G401.6 (cell line): Measurements from ENCODE around the gene TMEM184A.

Experiments used
- FAIRE-seq: peaks from 2 replicates; lab custom pipeline; 2012; peaks lifted over from hg19 to GRCh38; lab: Jason Lieb, UNC

TMEM184A gene

DNA sequence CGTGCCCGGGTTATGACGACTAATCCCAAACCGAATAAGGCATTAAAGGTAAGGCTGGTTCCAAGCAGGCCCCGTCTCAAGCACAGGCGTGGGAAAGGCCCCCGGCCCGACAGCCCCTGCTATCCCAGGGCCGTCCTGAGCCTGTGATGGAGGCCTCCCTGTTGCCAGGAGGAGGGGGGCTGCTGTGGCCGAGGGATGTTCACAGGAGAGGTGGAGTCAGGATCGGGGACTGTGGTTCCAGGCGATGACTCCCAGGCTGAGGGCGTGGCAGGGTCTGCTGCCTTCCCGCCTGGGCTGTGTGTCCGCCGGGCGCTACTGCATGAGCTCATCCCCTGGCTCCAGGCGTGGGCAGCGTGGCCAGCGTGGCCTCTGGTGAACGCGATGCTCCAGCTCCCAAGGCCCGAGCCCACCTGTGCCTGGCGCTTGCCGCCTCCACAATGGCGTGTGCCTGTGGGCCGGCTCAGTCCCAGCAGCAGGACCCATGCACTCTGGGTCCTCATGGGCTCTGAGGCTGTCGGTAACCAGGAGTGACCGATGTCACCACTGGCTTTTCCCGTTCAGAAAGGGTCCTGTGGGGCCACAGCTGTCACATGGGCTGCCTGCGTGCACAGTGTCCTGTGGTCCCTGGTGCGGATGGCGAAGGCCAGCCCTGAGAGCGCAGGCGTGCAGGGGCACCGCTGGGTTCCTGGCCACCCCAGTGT lies 16.7 kb downstream of the TMEM184A start:
- no peak for FAIRE-seq

DNA sequence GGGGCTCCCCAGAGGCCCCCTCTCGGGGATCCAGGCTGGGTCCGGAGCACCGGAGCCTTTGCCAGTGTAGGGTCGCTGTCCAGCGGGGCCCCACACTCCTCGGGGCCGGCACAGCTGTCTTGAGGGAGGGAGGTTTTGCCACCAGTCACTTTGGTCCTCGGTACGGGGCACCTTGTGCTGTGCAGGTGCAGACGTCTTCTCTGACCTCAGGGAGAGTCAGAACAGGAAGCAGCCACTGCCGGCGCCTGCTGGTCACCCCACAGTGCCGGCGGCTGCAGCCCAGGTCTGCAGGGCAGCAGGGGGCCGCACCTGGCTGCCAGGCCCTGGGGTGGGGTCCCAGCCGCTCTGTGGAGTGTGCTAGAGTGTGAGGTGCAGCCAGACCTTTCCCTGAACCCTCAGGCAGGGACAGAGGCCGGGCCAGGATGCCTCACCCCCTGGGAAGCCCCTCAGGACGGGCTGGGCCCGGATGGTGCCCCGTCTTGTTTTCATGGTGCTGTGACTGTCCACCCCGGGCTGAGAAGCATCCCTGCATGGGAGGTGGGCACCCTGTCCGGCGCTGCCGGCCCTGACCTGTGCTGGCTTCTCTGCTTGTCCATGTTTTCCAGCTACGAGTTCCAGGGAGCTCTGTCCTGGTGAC lies 17.3 kb downstream of the TMEM184A start:
- FAIRE-seq: no peak

DNA sequence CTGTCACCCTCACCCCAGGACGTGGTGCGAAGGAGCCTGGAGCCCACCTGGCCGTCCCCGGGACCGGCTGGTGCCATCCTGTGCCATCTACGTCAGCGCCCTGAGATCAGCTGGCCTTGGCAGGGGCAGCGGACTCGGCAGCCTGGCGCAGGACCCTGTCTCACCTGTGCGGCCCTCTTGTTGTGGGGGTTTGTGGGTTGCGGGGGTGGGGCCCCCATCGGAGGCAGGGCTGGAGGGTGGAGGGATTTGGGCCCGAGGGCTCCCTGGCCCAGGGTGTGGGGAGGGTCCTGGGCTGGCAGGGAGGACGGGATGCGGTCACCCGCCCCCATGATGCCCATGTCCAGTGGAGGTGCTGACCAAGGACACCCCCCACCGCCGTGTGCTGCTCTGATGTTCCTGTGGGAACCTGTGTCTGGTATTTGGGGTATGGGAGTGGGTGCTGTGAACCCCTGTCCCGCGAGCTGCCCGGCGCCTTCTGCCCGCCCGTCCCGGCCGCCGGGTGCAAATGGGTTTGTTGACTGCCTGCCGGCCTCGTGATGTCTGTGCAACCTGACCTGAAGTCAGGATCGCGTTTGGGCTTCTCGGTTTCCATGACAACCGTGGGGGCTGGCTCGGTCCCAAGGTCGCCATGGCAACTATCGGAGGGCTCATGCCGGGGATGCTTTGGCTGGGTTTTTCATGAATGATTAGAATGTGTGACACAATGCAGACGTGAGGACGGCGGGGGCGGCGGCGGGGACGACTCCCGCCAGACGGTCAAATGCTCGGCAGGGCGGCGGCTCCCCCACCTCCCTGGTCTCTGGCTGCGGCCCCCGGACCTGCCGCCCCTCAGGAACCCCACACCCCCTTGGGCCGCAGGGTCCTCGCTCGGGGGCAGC lies 18.2 kb downstream of the TMEM184A start:
- FAIRE-seq: no peak

DNA sequence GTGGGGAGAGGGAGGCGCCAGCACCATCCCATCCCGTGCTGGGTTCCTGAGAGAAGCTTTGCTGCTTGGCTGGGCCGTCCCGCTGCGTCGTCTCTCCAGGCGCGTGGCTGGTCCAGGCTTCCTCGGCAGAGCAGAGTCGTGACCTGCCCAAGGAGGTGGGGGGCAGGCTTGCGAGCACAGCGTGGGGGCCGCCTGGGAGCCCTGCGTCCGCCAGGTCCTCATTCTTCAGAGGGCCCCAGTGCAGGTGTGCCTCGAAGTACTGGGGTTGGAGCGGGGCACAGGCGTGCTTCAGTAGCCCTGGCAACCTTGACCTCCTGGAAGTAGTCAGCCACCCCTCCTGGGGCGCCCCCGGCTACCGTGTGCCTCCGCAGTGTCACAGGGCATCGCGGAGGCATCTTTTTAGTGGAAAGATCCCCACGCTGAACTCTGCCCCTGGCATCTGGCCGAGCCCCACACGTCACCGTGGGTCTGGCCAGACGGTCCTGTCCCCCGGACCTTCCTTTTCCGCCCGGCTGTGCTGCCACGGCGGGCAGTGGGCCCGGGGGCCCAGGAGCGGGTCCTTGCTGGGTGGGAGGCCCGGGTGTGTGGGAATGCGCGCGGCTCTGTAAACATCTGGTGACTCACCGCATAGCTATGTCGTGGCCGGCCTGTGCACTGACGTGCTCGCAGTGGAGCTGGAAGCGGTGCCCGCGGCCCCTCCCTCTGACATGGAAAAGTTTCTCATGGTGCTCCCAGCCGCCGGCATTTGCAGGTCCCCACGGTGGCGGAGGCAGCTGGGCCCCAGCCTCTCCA lies 19.1 kb downstream of the TMEM184A start:
- peak; percentile 90 for FAIRE-seq

DNA sequence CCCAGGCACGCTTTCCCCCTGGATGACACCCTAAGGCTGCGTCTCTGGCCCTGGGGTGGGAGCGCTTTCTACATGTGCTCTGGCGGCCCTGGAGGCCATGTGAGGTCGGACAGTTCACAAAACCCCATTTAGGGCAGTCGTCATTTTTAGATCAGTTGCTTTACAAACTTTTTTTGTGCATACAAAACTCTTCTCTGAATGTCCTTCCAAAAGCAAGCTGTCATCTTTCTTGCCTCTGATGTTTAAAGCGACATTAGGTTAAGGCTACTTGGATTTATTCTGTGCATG lies 19.6 kb downstream of the TMEM184A start:
- FAIRE-seq: peak; percentile 88

DNA sequence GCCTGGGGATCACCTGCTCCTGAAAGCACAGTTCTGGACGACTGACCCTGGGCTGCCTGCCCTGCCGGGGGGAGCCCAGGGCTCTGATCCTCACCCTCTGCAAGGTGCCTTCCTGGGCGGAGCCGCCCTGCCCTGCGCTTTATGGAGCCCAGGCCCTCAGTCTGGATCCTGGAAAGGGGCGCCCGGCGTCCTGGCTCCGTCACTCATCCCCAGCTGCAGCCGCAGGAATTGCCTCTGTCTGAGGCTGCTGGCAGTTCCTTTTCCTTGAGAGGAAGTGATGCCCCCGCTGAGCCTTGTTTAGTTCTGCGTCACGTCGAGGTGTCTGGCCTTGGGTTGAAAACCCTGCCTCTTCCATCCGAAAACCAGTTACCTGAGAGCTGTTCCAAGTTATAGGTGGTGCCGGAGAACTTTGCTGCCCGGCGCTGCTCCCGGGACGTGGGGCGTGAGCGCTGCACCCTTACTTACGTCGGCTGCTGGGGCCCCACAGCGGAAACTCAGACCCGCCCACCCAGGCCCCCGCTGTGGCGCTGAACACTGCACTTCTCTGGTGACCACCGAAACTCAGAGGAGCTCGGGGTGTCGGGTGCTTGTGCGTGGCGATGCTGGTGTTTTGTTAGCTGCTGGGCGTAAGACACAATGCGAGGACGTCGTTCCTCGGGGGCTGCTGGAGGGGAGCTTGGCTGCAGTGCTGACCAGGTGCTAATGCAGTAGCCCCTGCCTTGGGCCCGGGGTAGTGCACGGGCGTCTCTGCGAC lies 20.1 kb downstream of the TMEM184A start:
- no peak for FAIRE-seq

DNA sequence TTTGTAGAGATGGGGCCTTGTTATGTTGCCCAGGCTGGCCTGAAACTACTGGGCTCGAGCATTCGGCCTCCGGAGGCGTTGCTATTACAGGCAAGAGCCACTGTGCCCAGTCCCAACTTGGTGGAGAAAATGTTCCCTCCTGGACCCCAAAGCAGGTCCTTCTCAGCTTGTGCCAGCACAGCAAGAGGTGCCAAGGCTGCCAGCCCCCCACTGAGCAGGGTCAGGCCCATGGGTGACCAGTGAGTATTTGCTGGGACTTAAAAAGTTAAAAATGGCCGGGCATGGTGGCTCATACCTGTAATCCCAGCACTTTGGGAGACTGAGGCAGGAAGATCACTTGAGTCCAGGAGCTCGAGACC lies 20.9 kb downstream of the TMEM184A start:
- FAIRE-seq: no peak

DNA sequence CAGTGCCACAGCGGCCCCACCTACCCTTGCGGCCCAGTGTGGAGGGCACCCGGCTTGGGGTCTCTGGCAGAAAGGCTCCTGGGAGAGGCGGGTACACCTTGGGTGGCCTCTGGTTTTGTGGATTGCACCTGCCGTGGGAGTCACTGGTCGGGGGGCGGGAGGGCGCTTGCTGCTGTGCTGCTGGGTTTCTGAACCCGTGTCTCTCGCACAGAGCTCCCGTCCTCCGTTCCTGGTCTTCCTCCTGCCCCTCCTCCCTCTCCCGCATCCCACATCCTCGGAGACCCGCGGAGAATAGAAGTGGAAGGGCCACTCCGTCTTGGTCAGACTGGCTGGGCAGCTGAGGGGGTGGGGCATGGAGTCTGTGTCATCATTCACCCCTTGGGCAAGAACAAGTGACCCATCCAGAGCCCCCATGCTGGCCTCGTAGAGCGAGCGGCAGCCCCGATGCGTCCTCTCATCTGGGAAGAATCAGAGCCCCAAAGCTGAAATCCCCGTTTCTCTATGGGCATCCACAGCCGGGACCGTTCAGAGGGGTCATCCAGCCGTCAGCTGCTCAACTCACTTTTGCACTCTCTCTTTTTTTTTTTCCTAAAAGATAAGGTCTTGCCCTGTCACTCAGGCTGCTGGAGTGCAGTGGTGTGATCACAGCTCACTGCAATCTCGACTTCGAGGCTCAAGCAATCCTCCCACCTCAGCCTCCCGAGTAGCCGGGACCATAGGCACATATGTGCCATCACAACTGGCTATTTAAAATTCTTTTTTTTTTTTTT lies 21.5 kb downstream of the TMEM184A start:
- FAIRE-seq: no peak

DNA sequence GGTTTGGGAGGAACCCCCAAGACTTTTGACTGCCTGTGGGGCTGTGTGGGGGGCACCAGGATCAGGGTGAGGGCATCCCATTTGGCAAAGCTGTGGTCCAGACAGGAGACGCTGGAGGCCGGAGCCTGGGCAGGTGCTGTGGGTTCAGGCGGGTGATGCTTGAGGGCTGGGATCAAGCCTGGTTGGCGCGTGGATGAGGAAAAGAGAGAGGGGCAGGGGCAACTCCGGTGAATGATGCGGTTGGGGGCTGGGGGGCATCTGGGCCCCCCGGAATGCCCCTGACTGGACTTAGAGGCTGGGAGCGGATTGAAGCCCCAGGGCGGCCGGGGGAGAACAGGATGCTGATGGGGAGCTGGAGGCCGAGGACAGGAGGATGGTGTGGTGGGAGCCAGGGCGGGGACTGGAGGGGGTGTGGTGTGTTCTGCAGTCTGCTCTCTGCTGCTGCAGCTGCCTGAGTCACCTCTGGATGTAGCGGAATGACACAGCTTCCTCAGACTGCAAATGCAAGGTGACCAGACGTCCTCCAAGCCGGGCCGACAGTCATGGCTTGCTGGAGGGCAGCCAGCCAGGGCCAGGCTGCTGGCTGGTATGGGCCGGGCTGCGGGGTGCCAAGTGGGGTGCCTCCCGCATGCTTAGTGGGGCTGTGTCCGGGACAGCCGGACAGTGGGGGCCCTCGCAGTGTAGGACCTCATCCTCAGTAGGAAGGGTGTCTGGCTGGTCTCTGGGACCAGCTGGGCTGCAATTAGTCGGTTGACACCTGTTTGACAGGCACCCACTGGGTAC lies 22.3 kb downstream of the TMEM184A start:
- peak; percentile 85 for FAIRE-seq

DNA sequence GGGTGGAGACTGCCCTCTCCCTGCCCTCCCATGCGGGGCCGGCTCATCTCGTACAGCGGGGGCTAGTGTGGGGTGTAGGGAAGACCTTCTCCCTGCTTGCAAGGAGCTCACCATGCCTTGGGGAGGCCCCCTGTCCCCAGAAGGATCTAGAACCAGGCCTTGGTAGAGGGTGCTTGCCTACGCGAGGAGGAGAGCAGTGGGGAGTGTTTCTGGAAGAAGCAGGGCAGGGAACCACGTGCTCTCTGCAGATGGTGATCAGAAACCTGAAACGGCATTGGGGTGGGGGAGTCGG lies 22.8 kb downstream of the TMEM184A start:
- no peak for FAIRE-seq

DNA sequence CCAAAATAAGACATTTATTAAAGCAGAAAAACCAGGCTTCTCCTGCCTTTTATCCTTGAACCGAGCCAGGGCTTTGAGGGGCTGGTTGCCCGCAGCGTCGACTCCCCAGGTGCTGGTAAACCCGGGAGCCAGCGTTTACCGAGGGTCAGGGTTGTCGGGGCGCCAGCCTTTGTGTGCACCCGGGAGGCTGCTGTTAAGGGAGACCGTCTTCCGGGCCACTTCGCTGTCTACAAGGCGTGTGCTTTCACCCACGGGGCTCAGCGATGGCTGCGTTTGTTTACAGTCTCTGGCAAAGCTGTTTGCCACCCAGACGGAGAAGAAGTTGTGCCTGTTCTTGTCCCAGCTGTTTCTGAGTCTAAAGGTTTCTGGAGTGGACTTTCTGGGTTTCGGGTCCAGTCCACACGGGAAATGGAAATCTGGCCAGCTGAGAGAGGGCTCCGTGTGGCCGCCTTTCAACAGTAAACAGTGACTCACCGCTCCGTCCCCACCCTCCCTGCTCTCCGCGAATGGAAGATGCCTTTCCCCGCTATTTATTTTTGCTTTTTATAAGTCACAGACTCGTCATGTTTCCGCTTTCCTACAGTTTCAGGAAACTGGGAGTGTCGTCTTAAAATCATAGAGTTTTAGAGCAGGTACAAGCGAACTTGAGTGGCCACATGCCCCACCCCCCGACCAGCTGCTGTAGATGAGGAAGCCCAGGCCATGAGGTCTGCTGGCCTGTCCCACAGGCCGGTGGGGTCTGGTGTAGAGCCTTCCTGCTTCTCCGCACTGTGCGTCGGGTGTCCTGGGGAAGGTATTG lies 23.4 kb downstream of the TMEM184A start:
- FAIRE-seq: peak; percentile 87

DNA sequence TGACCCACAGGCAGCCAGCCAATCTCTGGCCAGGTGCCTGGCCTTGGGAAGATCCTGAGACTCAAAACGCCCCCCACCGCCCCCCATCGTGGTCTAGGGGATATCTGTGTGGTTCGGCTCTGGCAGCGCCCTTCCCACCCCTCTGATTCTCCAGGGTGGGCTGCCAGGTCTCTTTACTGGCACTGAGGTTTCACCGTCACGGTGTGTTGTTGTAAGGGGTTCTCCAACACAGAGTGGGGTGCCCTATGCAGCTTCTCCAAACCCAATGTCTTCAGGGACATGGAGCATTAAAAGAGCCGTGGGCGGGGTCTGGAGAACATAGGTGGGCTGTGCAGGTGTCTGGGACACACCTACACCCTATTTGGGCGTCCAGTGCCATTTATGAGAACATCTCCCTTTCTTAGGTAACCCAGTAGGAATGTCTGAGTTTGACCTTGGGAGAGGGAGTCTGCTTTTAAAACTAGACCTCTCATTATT lies 24.0 kb downstream of the TMEM184A start:
- FAIRE-seq: no peak

DNA sequence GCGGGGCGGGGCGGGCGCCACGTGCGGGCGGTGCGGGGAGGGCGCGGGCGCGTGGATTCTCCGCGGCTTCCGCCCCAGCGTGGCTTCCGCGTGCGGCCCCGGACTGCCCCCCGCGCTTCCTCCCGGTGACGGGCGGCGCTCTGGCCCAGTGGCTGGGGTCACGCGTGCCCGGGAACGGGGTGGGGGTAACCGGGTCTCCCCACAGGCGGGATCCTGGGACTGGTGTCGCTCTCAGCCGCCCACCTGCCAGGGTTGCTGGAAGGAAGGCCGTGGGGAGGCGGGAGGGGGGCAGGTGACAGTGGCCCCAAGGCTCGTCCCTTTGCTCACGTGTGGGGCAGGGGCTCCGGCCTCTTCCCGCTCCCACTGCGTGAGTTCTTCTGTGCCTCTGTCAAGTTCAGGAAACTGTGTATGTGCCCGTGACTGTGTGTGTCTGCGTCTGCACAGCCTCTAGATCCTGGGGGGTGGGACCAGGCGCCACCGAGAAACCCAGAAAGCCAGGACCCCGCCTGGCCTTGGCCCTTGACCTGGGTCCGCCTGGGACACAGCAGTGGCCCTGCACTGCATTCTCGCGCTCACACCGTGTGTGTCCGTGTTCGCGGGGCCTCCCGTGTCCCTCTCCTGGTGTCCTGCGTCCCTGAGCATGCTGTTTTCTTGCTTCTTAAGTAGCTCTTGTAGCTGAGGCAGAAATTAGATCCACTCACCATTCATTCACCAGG lies 24.6 kb downstream of the TMEM184A start:
- no peak for FAIRE-seq

DNA sequence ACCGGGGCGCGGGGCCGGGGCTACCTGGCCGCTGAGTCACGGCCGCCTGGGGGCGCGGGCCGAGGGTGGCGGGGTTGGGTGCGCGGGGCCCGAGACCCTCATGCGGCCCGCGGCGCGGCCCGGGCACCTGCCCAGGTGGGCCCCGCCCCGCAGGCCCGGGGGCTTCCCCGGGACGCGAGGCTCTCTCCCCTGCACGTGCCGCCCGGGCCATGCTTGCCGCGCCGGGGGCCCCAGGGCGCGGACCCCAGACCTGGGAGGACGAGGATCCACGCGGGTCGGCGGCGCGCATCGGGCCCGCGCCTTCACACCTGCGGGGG lies 25.1 kb downstream of the TMEM184A start:
- no peak for FAIRE-seq

DNA sequence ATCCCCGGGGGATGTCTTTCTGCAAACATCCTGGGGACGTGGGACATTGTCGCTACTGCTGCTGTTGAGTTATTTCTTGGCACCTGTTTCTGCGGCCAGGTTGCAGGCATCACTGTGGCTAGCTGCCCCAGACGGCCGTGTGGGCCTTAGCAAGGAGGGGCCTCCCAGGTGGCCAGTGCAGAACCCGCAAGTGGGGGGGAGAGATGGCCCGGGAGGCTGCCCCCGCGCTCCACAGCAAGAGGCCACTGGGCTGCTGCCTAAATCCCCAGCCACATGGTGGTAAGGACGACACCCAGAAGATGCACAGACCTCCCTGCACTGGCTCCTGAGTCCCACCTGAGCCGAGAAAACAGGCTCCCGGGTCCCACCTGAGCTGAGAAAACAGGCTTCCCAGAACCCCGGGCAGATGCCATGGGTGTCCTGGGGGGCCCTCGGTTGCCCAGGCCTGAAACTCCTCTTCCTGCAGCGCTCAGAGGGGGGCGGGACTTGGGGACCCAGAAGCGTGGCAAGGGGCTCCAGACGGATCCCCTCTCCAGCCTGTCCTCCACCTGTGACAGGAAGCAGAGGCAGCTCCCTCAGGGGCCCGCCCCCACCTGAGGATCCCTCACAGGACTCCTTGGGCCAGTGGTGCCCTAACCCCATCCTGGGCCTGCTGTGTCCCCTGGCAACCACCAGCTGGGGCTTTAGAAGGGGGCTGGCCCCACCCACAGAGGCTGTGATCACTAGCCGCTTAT lies 26.5 kb downstream of the TMEM184A start:
- FAIRE-seq: no peak

DNA sequence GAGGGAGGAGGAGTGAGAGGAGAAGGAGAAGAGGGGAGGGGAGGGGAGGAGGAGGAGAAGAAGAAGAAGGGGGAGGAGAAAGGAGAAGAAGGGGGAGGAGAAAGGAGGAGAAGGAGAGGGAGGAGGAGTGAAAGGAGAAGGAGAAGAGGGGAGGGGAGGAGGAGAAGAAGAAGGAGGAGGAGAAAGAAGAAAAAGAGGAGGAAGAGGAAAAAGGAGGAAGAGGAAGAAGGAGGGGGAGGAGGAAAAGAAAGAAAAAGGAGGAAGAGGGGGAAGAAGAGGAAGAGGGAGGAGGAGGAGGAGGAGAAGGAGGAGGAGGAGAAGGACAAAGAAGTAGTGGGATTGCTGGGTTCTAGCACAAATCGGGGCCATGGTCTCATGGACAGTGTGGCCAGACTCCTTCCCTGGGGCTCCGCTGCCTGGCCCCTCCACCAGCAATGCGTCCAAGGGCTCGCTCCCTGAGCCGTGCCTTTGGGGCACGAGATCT lies 29.7 kb downstream of the TMEM184A start:
- no peak for FAIRE-seq

DNA sequence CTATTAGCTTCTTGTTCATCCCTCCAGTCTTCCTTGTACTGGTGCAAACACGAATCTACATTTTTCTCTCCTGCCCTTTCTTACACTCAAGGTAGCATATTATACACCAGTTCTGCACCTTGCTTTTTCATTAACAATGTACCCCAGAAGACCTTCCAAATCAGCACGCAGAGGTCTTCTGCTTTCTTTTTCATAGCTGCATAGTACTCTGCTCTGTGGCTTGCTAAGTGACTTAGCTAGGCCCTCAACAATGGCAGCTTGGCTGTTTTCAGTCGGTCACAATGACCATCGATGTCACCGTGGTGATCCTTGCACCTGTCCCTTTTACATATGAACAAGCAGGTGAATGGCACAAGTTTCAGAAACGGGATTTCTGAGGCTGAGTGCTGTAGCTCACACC lies 30.6 kb downstream of the TMEM184A start:
- FAIRE-seq: no peak

DNA sequence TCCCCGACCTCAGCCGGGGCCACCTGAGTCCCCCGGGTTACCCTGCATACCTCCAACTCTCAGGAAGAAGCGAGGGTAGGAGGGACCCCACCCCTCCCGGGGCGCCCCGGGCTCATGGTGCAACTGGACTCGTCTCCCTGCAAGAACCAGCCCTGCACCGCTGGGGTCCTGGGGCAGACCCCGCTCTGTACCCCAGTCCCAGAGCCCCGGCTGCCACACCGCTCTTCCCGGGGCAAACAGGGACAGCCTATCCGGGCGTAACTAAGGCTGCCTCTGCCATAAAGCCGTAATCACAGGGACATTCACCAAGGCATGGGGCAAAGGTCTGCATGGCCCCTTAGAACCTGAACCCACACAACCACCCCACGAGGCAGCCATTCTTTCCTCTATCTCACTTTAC lies 32.2 kb downstream of the TMEM184A start:
- FAIRE-seq: no peak
